Superior temporal gyrus (tissue), 1 donor: Measurements from ENCODE around the gene PDSS1.
"Not testable (repeated sequence)": the region's sequence is repeated elsewhere in the genome, so short reads cannot be mapped to it uniquely, and the experiment has no call there.

Experiments
- DNase-seq: peaks from one replicate; pipeline ENCODE4 v3.0.0-alpha.2; 2016; ENCODE audit errors: extremely low spot score

Gene PDSS1

GRCh38 chr10:26697163-26697921, at the start of gene PDSS1:
PDSS1 (plus strand) TSS chr10:26697701; CDS start chr10:26697712, 11 bp downstream.
- peak; percentile 78 for DNase-seq

- not testable (repeated sequence) for DNase-seq
These were observed 49.3 kb upstream of the PDSS1 start for GRCh38 chr10:26648245-26648636.

- no peak for DNase-seq
These were observed 47.1 kb upstream of the PDSS1 start for GRCh38 chr10:26650406-26650805.

GRCh38 chr10:26651476-26651875, 46.0 kb upstream of the PDSS1 start:
- not testable (repeated sequence) for DNase-seq

- DNase-seq = no peak
These were observed 44.5 kb upstream of the PDSS1 start for GRCh38 chr10:26653004-26653403.

GRCh38 chr10:26655746-26656145, 41.8 kb upstream of the PDSS1 start:
- no peak for DNase-seq

GRCh38 chr10:26662864-26663263, 34.6 kb upstream of the PDSS1 start:
- DNase-seq = no peak

- DNase-seq = no peak
These were observed 32.1 kb upstream of the PDSS1 start for GRCh38 chr10:26665080-26666048.

- DNase-seq = no peak
These were observed 21.6 kb upstream of the PDSS1 start for GRCh38 chr10:26675873-26676257.

GRCh38 chr10:26679588-26679987, 17.9 kb upstream of the PDSS1 start:
- no peak for DNase-seq

- no peak for DNase-seq
These were observed 16.4 kb upstream of the PDSS1 start for GRCh38 chr10:26681076-26681475.

GRCh38 chr10:26681971-26682370, 15.5 kb upstream of the PDSS1 start:
- not testable (repeated sequence) for DNase-seq

GRCh38 chr10:26682931-26683330, 14.6 kb upstream of the PDSS1 start:
- no peak for DNase-seq

GRCh38 chr10:26684667-26685264, 12.7 kb upstream of the PDSS1 start:
- peak; percentile 78 for DNase-seq

- DNase-seq = no peak
These were observed 12.1 kb upstream of the PDSS1 start for GRCh38 chr10:26685441-26685840.

GRCh38 chr10:26689399-26689798, 8.1 kb upstream of the PDSS1 start:
- no peak for DNase-seq

- DNase-seq = no peak
These were observed 6.6 kb upstream of the PDSS1 start for GRCh38 chr10:26690731-26691475.

GRCh38 chr10:26694536-26694935, 3.0 kb upstream of the PDSS1 start:
- DNase-seq = not testable (repeated sequence)

- no peak for DNase-seq
These were observed 727 bp upstream of the PDSS1 start for GRCh38 chr10:26696786-26697162.

- DNase-seq = no peak
These were observed 564 bp downstream of the PDSS1 start for GRCh38 chr10:26697922-26698608.

- no peak for DNase-seq
These were observed 1.4 kb downstream of the PDSS1 start for GRCh38 chr10:26698909-26699308.
